ENCODE data around the gene PPWD1. TPM values are rescaled to one million over a fixed set of nuclear protein-coding genes. Genes with fewer than 3 reads are reported as not detected.
"Not testable (repeated sequence)": the region's sequence is repeated elsewhere in the genome, so short reads cannot be mapped to it uniquely, and the experiment has no call there.

The PPWD1 gene
- 60.5 TPM for total RNA-seq

- peak; percentile 90 for DNase-seq
Observed at GRCh38 chr5:65562731-65563701, at the start of gene PPWD1, which contains the start of gene CENPK. TSS of gene PPWD1 (plus strand) at chr5:65563296. CDS start at chr5:65563311, 15 bp downstream. TSS of gene CENPK (minus strand) at chr5:65563168. CDS start at chr5:65554907, 8,261 bp downstream.

- no peak for DNase-seq
Observed at GRCh38 chr5:65525726-65526125, 37.4 kb upstream of the PPWD1 start.

GRCh38 chr5:65530904-65531303 is 32.2 kb upstream of the PPWD1 start:
- DNase-seq = no peak

- DNase-seq = no peak
Observed at GRCh38 chr5:65535529-65535987, 27.5 kb upstream of the PPWD1 start.

GRCh38 chr5:65539827-65540226 is 23.3 kb upstream of the PPWD1 start:
- DNase-seq = no peak

- no peak for DNase-seq
Observed at GRCh38 chr5:65544473-65544872, 18.6 kb upstream of the PPWD1 start.

GRCh38 chr5:65546141-65546540 is 17.0 kb upstream of the PPWD1 start:
- no peak for DNase-seq

- DNase-seq = no peak
Observed at GRCh38 chr5:65548281-65548680, 14.8 kb upstream of the PPWD1 start.

GRCh38 chr5:65553941-65554340 is 9.2 kb upstream of the PPWD1 start:
- no peak for DNase-seq

GRCh38 chr5:65555287-65555686 is 7.8 kb upstream of the PPWD1 start:
- no peak for DNase-seq

GRCh38 chr5:65556181-65556580 is 6.9 kb upstream of the PPWD1 start:
- DNase-seq = no peak

GRCh38 chr5:65556718-65557117 is 6.4 kb upstream of the PPWD1 start:
- DNase-seq = no peak

GRCh38 chr5:65563777-65564176 is 681 bp downstream of the PPWD1 start:
- no peak for DNase-seq

- DNase-seq = no peak
Observed at GRCh38 chr5:65566505-65566904, 3.4 kb downstream of the PPWD1 start.

GRCh38 chr5:65570598-65571226 is 7.6 kb downstream of the PPWD1 start:
- DNase-seq = no peak

GRCh38 chr5:65577141-65577540 is 14.0 kb downstream of the PPWD1 start:
- no peak for DNase-seq

GRCh38 chr5:65588694-65589093 is 25.6 kb downstream of the PPWD1 start:
- DNase-seq = no peak

GRCh38 chr5:65601761-65602160 is 38.7 kb downstream of the PPWD1 start:
- DNase-seq = not testable (repeated sequence)

- no peak for DNase-seq
Observed at GRCh38 chr5:65611524-65611923, 48.4 kb downstream of the PPWD1 start.

- no peak for DNase-seq
Observed at GRCh38 chr5:65612298-65612907, 49.3 kb downstream of the PPWD1 start.

- no peak for DNase-seq
Observed at GRCh38 chr5:65620021-65620420, 56.9 kb downstream of the PPWD1 start.

- DNase-seq = not testable (repeated sequence)
Observed at GRCh38 chr5:65621961-65622360, 58.9 kb downstream of the PPWD1 start.

- no peak for DNase-seq
Observed at GRCh38 chr5:65623482-65623881, 60.4 kb downstream of the PPWD1 start.
